ENCODE data around the gene ADAM19. TPM values are rescaled to one million over a fixed set of nuclear protein-coding genes. Genes with fewer than 3 reads are reported as not detected.

Gene ADAM19
- total and polyA plus RNA-seq, 12 donors, result 5.5 to 49.6 (median 18.2) TPM

GRCh38 chr5:157481666-157482065 is 93.9 kb downstream of the ADAM19 start:
- H3K4me3 ChIP-seq, result no peak overlapping the region
- no peaks in the 10 kb centered on the region for H3K9me3 ChIP-seq
- ATAC-seq (no peak), DNase-seq (no peak)
- no peak overlapping the region for H3K27ac ChIP-seq
- WGBS, 2 donors, result 96 to 98% methylated on average over 7 of the region's 7 CpGs
- no peak for TF ChIP-seq CTCF (IDR thresholded peaks at IDR 0.05)
- peaks cover 0 to 23% (median 8%) of the 10 kb centered on the region in 9 donors for H3K4me1 ChIP-seq
- intact Hi-C loops (cut with DNase I), result loop anchor here in 1 of 10 donors (5.0 kb wide), 1 partner anchor 234 kb away; no protein-coding TSS in a partner anchor
- peaks cover 0 to 92% (median 17%) of the 10 kb centered on the region in 9 donors for H3K36me3 ChIP-seq
- H3K27me3 ChIP-seq, result no peaks in the 10 kb centered on the region

DNA sequence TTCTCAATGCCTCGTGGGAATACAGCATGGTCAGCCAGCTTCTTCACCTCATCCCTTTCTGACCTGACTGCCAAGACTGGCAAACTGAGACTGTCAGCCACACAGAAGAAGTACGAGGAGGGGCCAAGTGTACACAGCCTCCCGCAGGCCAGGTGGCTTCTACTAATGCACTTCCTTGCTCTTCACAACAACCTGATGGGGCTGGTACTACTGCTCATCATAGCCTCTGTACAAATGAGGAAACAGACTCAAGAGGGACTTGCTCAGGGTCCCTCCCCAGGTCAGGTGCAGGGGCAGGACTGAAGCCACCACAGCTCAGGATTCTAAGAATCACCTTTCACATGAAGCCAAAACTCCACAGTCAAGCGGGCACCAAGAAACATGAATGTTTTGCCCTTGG is 94.3 kb downstream of the ADAM19 start:
- WGBS, 2 donors, result 84 to 90% methylated on average over 4 of the region's 4 CpGs
- Histone ChIP-seq H3K9me3 (no peaks in the 10 kb centered on the region), H3K27me3 (no peaks in the 10 kb centered on the region), H3K4me1 (peaks cover 0 to 23% (median 7%) of the 10 kb centered on the region in 9 donors), H3K36me3 (peaks cover 0 to 88% (median 15%) of the 10 kb centered on the region in 9 donors), H3K27ac (no peak overlapping the region), H3K4me3 (no peak overlapping the region)
- TF ChIP-seq CTCF (IDR thresholded peaks at IDR 0.05), result no peak
- no peak for DNase-seq
- intact Hi-C loops (cut with DNase I), result loop anchor here in 1 of 10 donors (5.0 kb wide), 1 partner anchor 234 kb away; no protein-coding TSS in a partner anchor
- ATAC-seq, result no peak

- Histone ChIP-seq H3K27me3 (no peaks in the 10 kb centered on the region), H3K4me1 (peaks cover 0 to 21% (median 4%) of the 10 kb centered on the region in 9 donors), H3K9me3 (no peaks in the 10 kb centered on the region), H3K27ac (no peak overlapping the region), H3K36me3 (peaks cover 0 to 80% (median 13%) of the 10 kb centered on the region in 9 donors), H3K4me3 (no peak overlapping the region)
- no peak for TF ChIP-seq CTCF (IDR thresholded peaks at IDR 0.05)
- WGBS, 2 donors, result 74 to 76% methylated on average over 15 of the region's 15 CpGs
- DNase-seq, result no peak
- peak in 3 of 8 donors; percentile 13 to 35 (median 19) for ATAC-seq
- intact Hi-C loops (cut with DNase I), result loop anchor here in 8 of 10 donors (5.0 to 10.0 kb wide), 7 partner anchors 48 to 335 kb away; partner anchors contain the start of gene MED7 (in 1 of the 8)
Observed at GRCh38 chr5:157479612-157480510, 95.7 kb downstream of the ADAM19 start.

DNA sequence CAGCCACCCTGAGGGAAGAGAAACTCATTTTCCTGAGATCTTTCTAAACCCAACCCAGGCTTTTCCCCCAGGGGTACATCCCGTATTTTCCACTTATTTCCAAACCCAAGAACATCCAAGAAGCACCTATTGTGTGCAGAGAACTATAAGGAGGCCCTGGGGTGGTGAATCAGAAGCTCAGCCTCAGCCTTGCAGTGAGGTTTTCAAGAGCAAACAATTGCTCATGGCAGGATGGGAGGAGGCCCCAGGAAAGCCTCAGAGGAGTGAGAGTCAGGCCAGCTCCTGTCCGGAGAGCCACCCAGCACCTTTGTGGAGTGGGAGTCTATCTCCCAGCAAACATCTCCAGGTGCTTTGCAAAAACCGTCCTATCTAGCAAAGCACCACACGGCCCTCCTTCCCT is 96.4 kb downstream of the ADAM19 start:
- DNase-seq (no peak), ATAC-seq (peak in 2 of 8 donors; percentile 8 to 9)
- no peak overlapping the region for H3K4me3 ChIP-seq
- H3K27ac ChIP-seq, result no peak overlapping the region
- no peaks in the 10 kb centered on the region for H3K27me3 ChIP-seq
- 80 to 84% methylated on average over 4 of the region's 4 CpGs for WGBS, 2 donors
- peaks cover 0 to 18% (median 7%) of the 10 kb centered on the region in 9 donors for H3K4me1 ChIP-seq
- peaks cover 0 to 79% (median 13%) of the 10 kb centered on the region in 9 donors for H3K36me3 ChIP-seq
- intact Hi-C loops (cut with DNase I), result loop anchor here in 8 of 10 donors (5.0 to 10.0 kb wide), 6 partner anchors 47 to 334 kb away; partner anchors contain the start of gene MED7 (in 1 of the 8)
- no peaks in the 10 kb centered on the region for H3K9me3 ChIP-seq
- no peak for TF ChIP-seq CTCF (IDR thresholded peaks at IDR 0.05)
